Lower leg skin (tissue), 3 donors: ENCODE measurements around the gene ERC2.

Experiments
- CTCF ChIP-seq, 3 donors: fragments of 450-650 bp; IDR thresholded peaks; one replicate each; pipeline ENCODE4 v1.5.1; 2016; ENCODE audit warnings: antibody characterized with exemption in 3 of 3, mild to moderate bottlenecking in 3 of 3, moderate library complexity in 2 of 3
- POLR2A ChIP-seq, 2 donors: fragments of 450-650 bp; IDR thresholded peaks; one replicate each; pipeline ENCODE4 v1.6.1; 2016 to 2017; ENCODE audit warnings: antibody characterized with exemption in 2 of 2, mild to moderate bottlenecking in 1 of 2, moderate library complexity in 1 of 2

GRCh38 chr3:56052188-56052587, 416.1 kb downstream of the ERC2 start:
- TF ChIP-seq CTCF (IDR thresholded peaks at IDR 0.05): no peak
- TF ChIP-seq POLR2A (IDR thresholded peaks at IDR 0.05): no peak
